ENCODE data around the gene MAMDC2.

Gene MAMDC2

DNA sequence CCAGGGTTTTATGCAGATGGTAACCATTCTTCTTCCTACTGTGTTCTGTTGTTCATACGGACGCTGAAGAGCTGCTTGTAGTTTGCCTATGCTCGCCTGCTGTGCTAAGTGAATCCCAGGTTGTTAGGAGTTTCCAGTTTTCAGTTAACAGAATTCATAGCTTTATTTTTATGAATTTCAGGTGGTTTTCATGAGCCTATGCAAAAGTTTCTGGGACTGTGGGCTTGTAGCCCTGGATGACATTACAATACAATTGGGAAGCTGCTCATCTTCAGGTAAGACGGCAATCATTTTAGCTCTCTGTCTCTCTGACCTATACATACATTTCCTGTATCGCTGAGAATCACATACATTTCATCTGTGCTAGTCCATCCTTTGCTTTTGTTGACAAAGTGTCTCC lies 124.9 kb downstream of the MAMDC2 start:
- TF ChIP-seq, protein P1, sequence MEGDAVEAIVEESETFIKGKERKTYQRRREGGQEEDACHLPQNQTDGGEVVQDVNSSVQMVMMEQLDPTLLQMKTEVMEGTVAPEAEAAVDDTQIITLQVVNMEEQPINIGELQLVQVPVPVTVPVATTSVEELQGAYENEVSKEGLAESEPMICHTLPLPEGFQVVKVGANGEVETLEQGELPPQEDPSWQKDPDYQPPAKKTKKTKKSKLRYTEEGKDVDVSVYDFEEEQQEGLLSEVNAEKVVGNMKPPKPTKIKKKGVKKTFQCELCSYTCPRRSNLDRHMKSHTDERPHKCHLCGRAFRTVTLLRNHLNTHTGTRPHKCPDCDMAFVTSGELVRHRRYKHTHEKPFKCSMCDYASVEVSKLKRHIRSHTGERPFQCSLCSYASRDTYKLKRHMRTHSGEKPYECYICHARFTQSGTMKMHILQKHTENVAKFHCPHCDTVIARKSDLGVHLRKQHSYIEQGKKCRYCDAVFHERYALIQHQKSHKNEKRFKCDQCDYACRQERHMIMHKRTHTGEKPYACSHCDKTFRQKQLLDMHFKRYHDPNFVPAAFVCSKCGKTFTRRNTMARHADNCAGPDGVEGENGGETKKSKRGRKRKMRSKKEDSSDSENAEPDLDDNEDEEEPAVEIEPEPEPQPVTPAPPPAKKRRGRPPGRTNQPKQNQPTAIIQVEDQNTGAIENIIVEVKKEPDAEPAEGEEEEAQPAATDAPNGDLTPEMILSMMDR (conservative IDR thresholded peaks at IDR 0.05): no peak
- H3K27ac ChIP-seq: no peak overlapping the region; the same call in 1 of the 2 replicates

DNA sequence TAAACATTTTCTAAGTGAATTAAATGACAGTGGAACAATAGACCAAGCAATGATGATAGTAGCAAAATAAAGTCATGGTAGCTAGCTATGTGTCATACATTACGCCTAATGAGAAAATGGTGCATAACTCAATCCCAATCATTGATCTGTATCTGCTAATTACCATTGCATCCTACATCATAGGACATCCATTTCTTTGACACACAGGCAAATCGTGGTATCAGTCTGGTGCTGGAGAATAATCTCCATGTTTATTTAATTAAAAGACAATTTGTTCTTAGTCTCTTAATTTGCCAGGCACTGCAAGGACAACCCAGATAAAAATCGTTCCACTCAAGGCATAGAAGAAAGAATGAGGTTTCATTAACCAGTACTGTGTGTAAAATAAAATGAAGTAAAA lies 125.6 kb downstream of the MAMDC2 start:
- TF ChIP-seq, protein P1 (conservative IDR thresholded peaks at IDR 0.05): no peak
- no peak overlapping the region for H3K27ac ChIP-seq

DNA sequence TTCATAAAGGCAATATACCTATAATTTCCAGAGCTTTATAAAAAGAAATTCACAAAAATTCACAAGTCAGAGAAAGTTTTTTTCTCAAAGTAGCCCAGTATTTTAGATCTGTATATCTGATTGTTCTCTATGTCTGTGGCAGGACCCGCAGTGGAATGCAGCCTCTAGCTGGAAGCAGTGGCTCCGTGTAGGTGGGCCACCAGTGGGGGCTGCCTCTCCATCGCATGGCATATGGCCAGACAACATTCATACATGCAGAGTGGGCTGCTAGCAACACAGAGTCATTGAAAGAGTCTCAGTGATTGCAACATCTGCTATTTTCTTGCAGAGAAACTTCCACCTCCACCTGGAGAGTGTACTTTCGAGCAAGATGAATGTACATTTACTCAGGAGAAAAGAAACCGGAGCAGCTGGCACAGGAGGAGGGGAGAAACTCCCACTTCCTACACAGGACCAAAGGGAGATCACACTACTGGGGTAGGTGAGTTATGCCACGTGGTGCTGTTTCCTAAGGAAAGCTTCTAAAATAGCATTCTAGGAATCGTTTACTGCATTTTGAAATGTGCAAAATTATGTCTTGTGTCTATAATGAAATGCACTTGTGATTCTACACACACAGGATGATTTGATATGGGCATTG lies 126.6 kb downstream of the MAMDC2 start:
- H3K27ac ChIP-seq: no peak overlapping the region
- TF ChIP-seq, protein P1 (conservative IDR thresholded peaks at IDR 0.05): no peak

DNA sequence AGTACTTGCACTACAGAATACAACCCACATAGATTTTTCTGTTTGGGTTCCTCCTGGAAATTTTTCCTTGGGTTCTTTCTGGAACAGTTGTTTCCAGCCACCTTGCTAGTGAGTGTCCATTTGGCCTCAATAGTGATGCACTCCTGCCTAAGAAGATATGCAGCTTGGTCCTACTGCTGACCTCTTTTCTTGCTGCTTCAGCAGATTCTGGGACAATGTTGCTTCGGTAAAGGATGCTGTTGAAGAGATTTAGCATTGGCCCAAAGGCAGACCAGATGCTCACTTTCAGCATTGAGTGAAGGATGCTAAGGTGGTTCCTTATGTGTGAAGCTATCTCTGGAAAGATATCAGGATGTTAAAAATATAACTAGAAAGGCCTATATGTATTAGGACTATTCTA lies 128.9 kb downstream of the MAMDC2 start:
- H3K27ac ChIP-seq: no peak overlapping the region
- TF ChIP-seq, protein P1 (conservative IDR thresholded peaks at IDR 0.05): no peak

DNA sequence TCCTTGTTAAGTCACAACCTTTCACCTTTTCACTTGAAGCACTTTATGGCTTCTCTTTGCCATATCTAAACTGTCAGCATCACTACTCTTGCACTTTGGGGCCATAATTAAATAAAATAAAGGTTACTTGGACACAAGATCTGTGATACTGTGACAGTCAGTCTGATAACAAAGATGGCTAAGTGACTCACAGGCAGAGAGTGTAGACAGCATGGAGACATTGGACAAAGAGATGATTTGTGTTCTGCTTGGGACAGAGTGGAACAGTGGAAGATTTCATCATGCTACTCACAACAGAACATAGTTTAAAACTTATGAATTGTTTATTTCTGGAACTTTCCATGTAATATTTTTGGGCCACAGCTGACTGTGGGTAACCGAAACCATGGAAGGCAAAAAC lies 133.5 kb downstream of the MAMDC2 start:
- H3K27ac ChIP-seq: no peak overlapping the region

DNA sequence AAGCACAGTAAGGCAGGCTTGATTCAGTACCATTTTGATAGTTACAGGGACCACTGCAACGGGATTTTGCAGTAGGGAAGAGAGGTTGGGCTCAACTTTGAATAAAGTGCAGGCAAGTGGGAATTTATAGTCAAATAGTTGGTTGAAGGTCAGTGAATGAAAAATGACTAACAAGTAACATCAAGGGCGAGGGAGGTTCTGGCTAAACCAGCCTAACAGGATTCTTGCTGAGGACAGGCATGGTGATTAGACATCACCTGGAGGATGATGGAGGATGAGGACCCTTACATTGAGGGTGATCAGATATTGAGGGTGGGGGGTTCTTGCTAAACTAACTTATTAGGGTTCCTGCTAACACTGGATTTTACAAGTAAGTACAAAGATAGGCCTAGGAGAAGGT lies 149.1 kb downstream of the MAMDC2 start:
- TF ChIP-seq, protein P1 (conservative IDR thresholded peaks at IDR 0.05): no peak

More for the DNA sequence above, 133.5 kb downstream of the MAMDC2 start:
- TF ChIP-seq, protein P1 (conservative IDR thresholded peaks at IDR 0.05): no peak

DNA sequence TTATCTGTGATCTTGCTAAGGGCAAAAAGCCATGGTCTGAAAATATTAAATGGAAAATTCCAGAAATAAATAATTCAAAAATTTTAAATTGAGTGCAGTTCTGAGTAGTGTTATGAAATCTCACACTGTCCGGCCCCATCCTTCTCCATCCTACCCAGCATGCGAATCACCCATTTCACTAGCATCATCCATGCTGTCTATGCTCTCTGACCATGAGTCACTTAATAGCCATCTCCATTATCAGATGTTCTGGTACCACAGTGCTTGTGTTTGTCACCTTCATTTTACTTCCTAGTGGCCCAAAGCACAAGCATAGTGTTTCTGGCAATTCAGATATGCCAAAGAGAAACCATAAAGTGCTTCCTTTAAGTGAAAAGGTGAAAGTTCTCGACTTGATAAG lies 151.8 kb downstream of the MAMDC2 start:
- H3K27ac ChIP-seq: no peak overlapping the region
- TF ChIP-seq, protein P1 (conservative IDR thresholded peaks at IDR 0.05): no peak

More for the DNA sequence above, 149.1 kb downstream of the MAMDC2 start:
- no peak overlapping the region for H3K27ac ChIP-seq

All from VCaP (cell line).